K562 (cell line): Measurements from ENCODE around the gene ATP13A2. TPM values are rescaled to one million over a fixed set of nuclear protein-coding genes. Genes with fewer than 3 reads are reported as not detected.
A peak's percentile ranks its signal among the peaks of the same experiment; 100 is the strongest.

Source experiments
- E2F6 ChIP-seq, 2 experiments: IDR thresholded peaks; 2 replicates each; pipeline ENCODE4 v1.6.1; 2011; ENCODE audit warnings: borderline replicate concordance in 1 of 2, control low read depth in 1 of 2, low read depth in 1 of 2, low read length in 1 of 2, mild to moderate bottlenecking in 1 of 2, mixed read lengths in 1 of 2, moderate library complexity in 1 of 2; ENCODE audit not compliant: insufficient read depth in 1 of 2, insufficient read length in 1 of 2, poor library complexity in 1 of 2, severe bottlenecking in 1 of 2; ENCODE audit errors: extremely low read depth in 1 of 2
- FOXK1 ChIP-seq: sonication (generic); formaldehyde crosslinking; IDR thresholded peaks from 2 replicates; pipeline ENCODE4 v1.8.0; 2022; ENCODE audit warnings: missing genetic modification reagents, mild to moderate bottlenecking, borderline replicate concordance
- HMGXB4 ChIP-seq: sonication (generic); formaldehyde crosslinking; IDR thresholded peaks from 2 replicates; pipeline ENCODE4 v1.8.1; 2023; ENCODE audit warnings: mild to moderate bottlenecking, missing genetic modification reagents
- LCOR ChIP-seq: sonication (generic); formaldehyde crosslinking; IDR thresholded peaks from 2 replicates; pipeline ENCODE4 v1.8.0; 2022; ENCODE audit warnings: mild to moderate bottlenecking, missing genetic modification reagents
- MAFK ChIP-seq: IDR thresholded peaks from 2 replicates; pipeline ENCODE4 v1.6.1; 2011; ENCODE audit warnings: low read length, improper control_type of control experiment
- PHF8 ChIP-seq: fragments of 200-600 bp; sonication (generic); IDR thresholded peaks from 2 replicates; pipeline ENCODE4 v1.6.1; 2012; ENCODE audit warnings: mixed run types, mild to moderate bottlenecking, inconsistent platforms, low read length, moderate library complexity, borderline replicate concordance
- POLR2A ChIP-seq: fragments of 450-650 bp; conservative IDR thresholded peaks from 2 replicates; pipeline ENCODE4 v1.6.1; 2016
- RREB1 ChIP-seq: fragments of 250-450 bp; sonication (Bioruptor Pico); IDR thresholded peaks from 2 replicates; pipeline ENCODE4 v1.4.0; 2020
- SNAPC5 ChIP-seq: fragments of 250-450 bp; sonication (Bioruptor Pico); IDR thresholded peaks from 2 replicates; pipeline ENCODE4 v1.8.0; 2021; ENCODE audit warnings: moderate library complexity, mild to moderate bottlenecking, inconsistent platforms
- SREBF2 ChIP-seq: sonication (generic); formaldehyde crosslinking; IDR thresholded peaks from 2 replicates; pipeline ENCODE4 v1.4.0; 2020; ENCODE audit warnings: mild to moderate bottlenecking, missing genetic modification reagents
- ZBED1 ChIP-seq: IDR thresholded peaks from 2 replicates; pipeline ENCODE4 v1.6.1; 2014
- ZBTB9 ChIP-seq: fragments of 450-650 bp; formaldehyde crosslinking; IDR thresholded peaks from 2 replicates; pipeline ENCODE4 v1.4.0; 2020; ENCODE audit warnings: mild to moderate bottlenecking, moderate library complexity
- ZNF561 ChIP-seq: fragments of 450-650 bp; formaldehyde crosslinking; conservative IDR thresholded peaks from 2 replicates; pipeline ENCODE4 v1.4.0; 2020; ENCODE audit warnings: mild to moderate bottlenecking, moderate library complexity
- polyA plus RNA-seq, 8 experiments: library from polyadenylated mRNA; depleted of rRNA in 4 of 8; stranded (reverse) in 5 of 8; unstranded in 3 of 8; fragments of >200 nt; fragmentation: Nextera tagmentation in 2 of 8; fragmentation: Illumina TruSeq in 1 of 8; extraction: Ambion mirVana in 2 of 8; extraction: Trizol in 1 of 8; gene quantifications; 2 replicates each; pipeline versions ENCODE4 v1.2.1 to v1.2.3, GENCODE V29; 2011 to 2014; ENCODE audit warnings: inconsistent platforms in 1 of 8, missing spikeins in 1 of 8
- total RNA-seq, 7 experiments: library from RNA; depleted of rRNA in 6 of 7; stranded (reverse); fragments of >200 nt in 6 of 7; fragmentation: Illumina TruSeq in 2 of 7; extraction: Trizol in 2 of 7; gene quantifications; 2 replicates each; pipeline versions ENCODE4 v1.2.1 to v1.2.3, GENCODE V29; 2011 to 2021; ENCODE audit warnings: low replicate concordance in 1 of 7

ATP13A2 gene
- total and polyA plus RNA-seq, 9 of the 15 experiments (the other 6 are each of a cell fraction or from before 2014, with no cell fraction given): 0.36 to 56.3 (median 16.3) TPM

- 0 out of 2 replicates have a peak, but pooled peaks have one; percentile 9 for TF ChIP-seq RREB1
- no peak for TF ChIP-seq SREBF2 (CRISPR knock-in tag)
- peak; percentile 38; the same call in 1 of the 2 replicates for TF ChIP-seq LCOR (CRISPR knock-in tag)
- peak; percentile 50; the same call in 1 of the 2 replicates for TF ChIP-seq ZBTB9 (CRISPR knock-in tag)
- TF ChIP-seq HMGXB4 (CRISPR knock-in tag): peak; percentile 57; the same call in 1 of the 2 replicates
- no peak for TF ChIP-seq ZNF561 (CRISPR knock-in tag)
- peak; percentile 13 to 23 for TF ChIP-seq E2F6 (IDR thresholded peaks at IDR 0.05; ENCODE audit: borderline replicate concordance in 1 of 2, extremely low read depth in 1 of 2, insufficient read depth in 1 of 2, insufficient read length in 1 of 2, low read depth in 1 of 2, low read length in 1 of 2, poor library complexity in 1 of 2, severe bottlenecking in 1 of 2)
- no peak for TF ChIP-seq MAFK
- peak; percentile 66; the same call in 1 of the 2 replicates for TF ChIP-seq FOXK1 (CRISPR knock-in tag)
- no peak for TF ChIP-seq SNAPC5 (CRISPR knock-in tag)
- TF ChIP-seq POLR2A: peak; percentile 94
- 0 out of 2 replicates have a peak, but pooled peaks have one; percentile 47 for TF ChIP-seq ZBED1
- peak; percentile 95 for TF ChIP-seq PHF8
Observed at GRCh38 chr1:17053685-17054410, 42.1 kb upstream of the ATP13A2 start, which contains the start of gene SDHB (continued).
